ENCODE data around the gene SHF.

SHF gene

DNA sequence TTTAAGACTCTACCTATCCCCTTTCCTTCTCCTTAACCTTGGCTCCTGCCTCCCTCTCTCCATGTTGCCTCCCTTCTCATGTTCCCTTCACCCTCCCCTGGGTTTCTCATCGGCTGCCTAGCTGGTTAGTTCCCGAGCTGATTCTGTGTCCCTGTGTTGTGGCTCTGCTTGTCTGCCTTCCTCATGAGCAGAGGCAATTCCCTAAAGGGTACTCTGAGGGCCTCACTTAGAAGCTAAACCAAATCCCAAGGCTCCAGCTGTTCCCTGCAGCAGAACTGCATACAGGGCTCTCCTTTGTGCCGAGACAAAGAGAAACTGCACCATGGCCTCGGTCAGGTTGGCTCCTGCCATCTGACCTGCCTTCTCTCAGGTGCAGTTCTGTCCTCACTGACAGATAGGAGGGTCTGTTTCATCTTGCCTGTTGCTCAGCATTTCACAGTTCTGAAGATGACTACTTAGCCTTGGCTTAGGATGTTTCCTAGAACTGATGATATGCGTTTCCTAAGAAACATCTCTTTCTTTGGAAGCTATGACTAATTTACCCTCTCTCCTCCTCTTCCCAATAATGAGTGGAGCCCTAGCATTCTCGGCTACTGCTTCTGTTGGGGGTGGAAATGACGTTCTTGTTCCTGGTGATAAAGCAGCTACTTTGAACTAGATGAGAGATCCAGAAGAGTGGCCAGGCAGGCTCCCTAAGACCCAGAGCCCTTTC, 30.9 kb downstream of the SHF start:
- Histone ChIP-seq H3K27ac (ENCODE audit: low read depth, low read length) (no peak overlapping the region), H3K9ac (ENCODE audit: low read depth, low read length) (no peak overlapping the region), H3K36me3 (ENCODE audit: control insufficient read depth, insufficient read depth, low read length) (no peaks in the 10 kb centered on the region), H3K4me3 (ENCODE audit: low read depth, low read length) (no peak overlapping the region), H3K4me1 (ENCODE audit: control insufficient read depth, insufficient read depth, low read length) (peaks cover 6% of the 10 kb centered on the region; the same call in 1 of the 2 replicates), H3K9me3 (ENCODE audit: control insufficient read depth, insufficient read depth, low read length) (no peaks in the 10 kb centered on the region), H3K27me3 (ENCODE audit: control insufficient read depth, insufficient read depth, low read length) (no peaks in the 10 kb centered on the region)

DNA sequence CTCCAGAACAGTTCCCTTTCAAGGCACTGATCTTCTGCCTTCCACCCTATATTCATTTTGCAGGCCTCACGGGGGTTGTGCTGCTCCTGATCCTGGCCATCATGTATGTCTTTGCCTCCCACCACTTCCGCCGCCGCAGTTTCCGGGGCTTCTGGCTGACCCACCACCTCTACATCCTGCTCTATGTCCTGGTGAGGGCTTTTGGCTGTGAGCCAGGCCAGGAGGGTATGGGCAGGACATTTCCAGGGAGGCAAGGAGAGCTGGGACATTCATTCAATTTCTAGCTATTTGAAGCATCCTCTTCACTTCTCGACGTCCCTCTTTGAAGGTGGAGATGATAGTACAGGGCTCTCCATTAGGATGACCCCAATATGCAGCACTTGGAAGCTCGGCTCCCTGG, 32.0 kb downstream of the SHF start:
- no peaks in the 10 kb centered on the region for H3K36me3 ChIP-seq (ENCODE audit: control insufficient read depth, insufficient read depth, low read length)
- peaks cover 6% of the 10 kb centered on the region; the same call in 1 of the 2 replicates for H3K4me1 ChIP-seq (ENCODE audit: control insufficient read depth, insufficient read depth, low read length)
- no peak overlapping the region for H3K9ac ChIP-seq (ENCODE audit: low read depth, low read length)
- no peaks in the 10 kb centered on the region for H3K27me3 ChIP-seq (ENCODE audit: control insufficient read depth, insufficient read depth, low read length)
- no peak overlapping the region for H3K27ac ChIP-seq (ENCODE audit: low read depth, low read length)
- H3K9me3 ChIP-seq (ENCODE audit: control insufficient read depth, insufficient read depth, low read length): no peaks in the 10 kb centered on the region
- no peak overlapping the region for H3K4me3 ChIP-seq (ENCODE audit: low read depth, low read length)

DNA sequence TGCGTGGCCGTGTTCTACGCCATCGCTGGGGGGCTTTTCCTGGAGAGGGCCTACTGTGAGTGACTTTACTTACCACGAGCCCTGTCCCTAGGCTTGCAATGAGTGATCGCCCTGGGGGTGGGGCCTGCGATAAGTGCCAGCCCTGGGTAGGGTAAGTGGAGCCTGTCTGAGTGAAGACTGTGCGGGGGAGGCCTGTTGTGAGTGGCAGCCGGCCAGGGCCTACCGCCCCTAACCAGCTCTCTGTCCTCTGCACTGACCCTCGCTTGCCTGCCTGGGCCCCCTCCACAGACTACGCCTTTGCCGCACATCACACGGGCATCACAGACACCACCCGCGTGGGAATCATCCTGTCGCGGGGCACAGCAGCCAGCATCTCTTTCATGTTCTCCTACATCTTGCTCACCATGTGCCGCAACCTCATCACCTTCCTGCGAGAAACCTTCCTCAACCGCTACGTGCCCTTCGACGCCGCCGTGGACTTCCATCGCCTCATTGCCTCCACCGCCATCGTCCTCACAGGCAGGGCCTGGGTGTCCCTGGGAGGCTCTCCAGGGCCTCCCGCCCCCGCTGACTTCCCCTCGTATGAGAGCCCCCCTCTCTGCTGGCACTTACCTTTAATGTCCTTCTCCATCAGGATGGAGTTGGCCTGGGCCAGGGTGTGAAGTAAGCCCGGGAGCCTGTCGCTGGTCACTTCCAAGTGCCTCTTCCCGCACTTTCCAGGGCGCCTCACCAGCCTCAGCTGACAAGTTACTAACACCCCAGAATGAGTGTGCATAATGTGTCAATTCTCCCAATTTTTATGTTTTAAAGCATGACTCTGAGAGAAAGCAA, 35.6 kb downstream of the SHF start:
- no peaks in the 10 kb centered on the region for H3K4me1 ChIP-seq (ENCODE audit: control insufficient read depth, insufficient read depth, low read length)

DNA sequence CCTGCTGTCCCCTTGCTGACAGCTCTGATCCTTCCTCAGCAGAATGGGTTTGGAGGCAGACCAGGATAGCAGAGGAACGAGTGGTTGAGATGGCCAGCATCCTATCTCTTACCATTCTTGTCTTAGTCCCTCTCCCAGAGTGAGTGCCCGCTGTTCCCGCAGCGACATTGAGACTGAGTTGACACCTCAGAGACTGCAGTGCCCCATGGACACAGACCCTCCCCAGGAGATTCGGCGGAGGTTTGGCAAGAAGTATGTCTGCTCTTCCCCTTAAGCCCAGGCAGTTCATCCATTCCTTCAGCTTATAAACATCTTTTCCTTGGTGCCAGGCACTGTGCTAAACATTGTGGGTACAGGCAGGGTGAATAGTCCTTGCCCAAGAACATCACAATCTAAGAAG, 36.8 kb downstream of the SHF start:
- H3K4me3 ChIP-seq (ENCODE audit: low read depth, low read length): no peak overlapping the region
- no peaks in the 10 kb centered on the region for H3K9me3 ChIP-seq (ENCODE audit: control insufficient read depth, insufficient read depth, low read length)
- no peaks in the 10 kb centered on the region for H3K4me1 ChIP-seq (ENCODE audit: control insufficient read depth, insufficient read depth, low read length)
- no peaks in the 10 kb centered on the region for H3K27me3 ChIP-seq (ENCODE audit: control insufficient read depth, insufficient read depth, low read length)
- no peak overlapping the region for H3K27ac ChIP-seq (ENCODE audit: low read depth, low read length)
- H3K9ac ChIP-seq (ENCODE audit: low read depth, low read length): no peak overlapping the region
- H3K36me3 ChIP-seq (ENCODE audit: control insufficient read depth, insufficient read depth, low read length): no peaks in the 10 kb centered on the region

More for the DNA sequence above, 35.6 kb downstream of the SHF start:
- Histone ChIP-seq H3K9ac (ENCODE audit: low read depth, low read length) (no peak overlapping the region), H3K4me3 (ENCODE audit: low read depth, low read length) (no peak overlapping the region), H3K27me3 (ENCODE audit: control insufficient read depth, insufficient read depth, low read length) (no peaks in the 10 kb centered on the region), H3K9me3 (ENCODE audit: control insufficient read depth, insufficient read depth, low read length) (no peaks in the 10 kb centered on the region), H3K36me3 (ENCODE audit: control insufficient read depth, insufficient read depth, low read length) (no peaks in the 10 kb centered on the region), H3K27ac (ENCODE audit: low read depth, low read length) (no peak overlapping the region)

DNA sequence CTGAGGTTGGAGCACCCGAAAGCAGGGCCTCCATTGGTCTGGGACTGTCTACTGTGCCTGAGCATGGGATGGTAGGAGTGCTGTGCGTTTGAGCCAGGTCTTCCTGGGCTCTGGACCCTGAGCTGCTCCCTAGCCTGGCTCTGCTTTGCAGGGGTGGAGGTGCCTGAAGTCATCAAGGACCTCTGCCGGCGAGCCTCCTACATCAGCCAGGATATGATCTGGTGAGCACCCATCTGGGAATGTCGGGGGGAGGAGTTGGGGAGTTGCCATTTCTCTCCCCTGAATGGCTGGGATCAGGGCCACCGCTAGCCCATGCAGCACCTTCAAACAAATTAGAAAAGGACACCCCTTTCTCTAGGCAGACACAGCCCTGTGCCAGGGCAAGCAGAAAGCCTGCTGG, 37.3 kb downstream of the SHF start:
- Histone ChIP-seq H3K27ac (ENCODE audit: low read depth, low read length) (no peak overlapping the region), H3K4me1 (ENCODE audit: control insufficient read depth, insufficient read depth, low read length) (no peaks in the 10 kb centered on the region), H3K9ac (ENCODE audit: low read depth, low read length) (no peak overlapping the region), H3K9me3 (ENCODE audit: control insufficient read depth, insufficient read depth, low read length) (no peaks in the 10 kb centered on the region), H3K27me3 (ENCODE audit: control insufficient read depth, insufficient read depth, low read length) (no peaks in the 10 kb centered on the region), H3K36me3 (ENCODE audit: control insufficient read depth, insufficient read depth, low read length) (no peaks in the 10 kb centered on the region), H3K4me3 (ENCODE audit: low read depth, low read length) (no peak overlapping the region)

DNA sequence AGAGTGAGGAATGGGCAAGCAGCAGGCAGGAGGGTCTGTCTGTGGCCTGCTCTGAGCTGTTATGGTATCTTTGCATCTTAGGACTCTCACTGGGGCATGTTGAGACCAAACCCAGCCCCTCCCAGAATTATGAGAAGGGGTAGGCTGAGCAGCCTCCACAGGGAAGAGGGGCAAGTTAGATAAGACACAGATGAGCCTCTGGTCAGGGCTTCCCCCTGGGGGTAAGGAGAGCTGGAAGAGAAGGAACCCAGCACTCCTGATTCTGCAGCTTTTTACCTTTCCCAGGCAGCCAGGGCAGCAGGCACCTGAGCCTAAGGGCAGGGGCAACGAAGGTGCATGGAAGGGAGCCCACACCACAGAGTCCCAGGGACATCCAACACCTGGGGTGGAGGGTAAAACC, 38.7 kb downstream of the SHF start:
- H3K9ac ChIP-seq (ENCODE audit: low read depth, low read length): no peak overlapping the region
- H3K9me3 ChIP-seq (ENCODE audit: control insufficient read depth, insufficient read depth, low read length): no peaks in the 10 kb centered on the region
- H3K27ac ChIP-seq (ENCODE audit: low read depth, low read length): no peak overlapping the region
- H3K4me1 ChIP-seq (ENCODE audit: control insufficient read depth, insufficient read depth, low read length): no peaks in the 10 kb centered on the region
- no peaks in the 10 kb centered on the region for H3K36me3 ChIP-seq (ENCODE audit: control insufficient read depth, insufficient read depth, low read length)
- H3K27me3 ChIP-seq (ENCODE audit: control insufficient read depth, insufficient read depth, low read length): no peaks in the 10 kb centered on the region
- H3K4me3 ChIP-seq (ENCODE audit: low read depth, low read length): no peak overlapping the region

DNA sequence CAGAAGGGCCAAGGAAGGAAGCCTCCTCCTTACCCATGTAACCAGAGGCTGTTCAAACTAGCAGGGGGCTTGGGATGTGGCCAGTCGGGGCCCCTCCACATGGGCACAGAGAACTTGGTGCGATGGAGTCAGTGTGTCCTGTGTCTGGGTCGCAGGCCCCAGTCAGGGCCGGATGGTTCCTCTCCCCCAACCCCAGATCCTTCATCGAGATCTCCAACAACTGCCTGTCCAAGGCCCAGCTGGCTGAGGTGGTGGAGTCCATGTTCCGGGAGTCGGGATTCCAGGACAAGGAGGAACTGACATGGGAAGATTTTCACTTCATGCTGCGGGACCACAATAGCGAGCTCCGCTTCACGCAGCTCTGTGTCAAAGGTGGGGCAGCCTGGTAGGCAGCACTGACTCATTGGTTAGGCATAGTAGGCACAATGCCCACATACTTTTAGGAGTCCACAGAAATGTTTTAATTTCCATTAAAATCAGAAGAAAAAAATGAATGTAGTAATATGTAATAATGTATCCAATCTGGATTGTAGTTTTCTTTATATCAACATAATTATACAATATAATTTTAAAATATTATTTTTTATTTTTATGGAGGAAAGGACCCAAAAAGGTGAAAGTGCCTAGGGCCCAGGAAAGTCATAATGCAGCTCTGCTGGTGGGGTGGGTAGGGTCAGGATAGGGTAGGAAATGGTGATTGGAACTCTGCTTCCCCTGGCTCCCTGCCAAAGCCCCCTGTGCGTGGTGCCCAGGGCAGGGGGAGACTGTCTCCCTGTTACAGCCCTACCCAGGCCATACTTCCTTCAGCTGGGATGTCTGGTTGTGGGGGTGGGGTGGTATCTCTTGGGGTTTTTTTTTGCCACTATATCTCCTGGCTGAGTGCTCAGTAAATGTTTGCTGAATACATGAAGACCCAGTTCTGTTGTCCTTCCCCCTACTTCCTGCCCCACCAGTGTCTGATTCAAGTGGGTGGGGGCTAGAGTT, 39.4 kb downstream of the SHF start:
- Histone ChIP-seq H3K9me3 (ENCODE audit: control insufficient read depth, insufficient read depth, low read length) (no peaks in the 10 kb centered on the region), H3K4me1 (ENCODE audit: control insufficient read depth, insufficient read depth, low read length) (no peaks in the 10 kb centered on the region), H3K36me3 (ENCODE audit: control insufficient read depth, insufficient read depth, low read length) (no peaks in the 10 kb centered on the region), H3K9ac (ENCODE audit: low read depth, low read length) (no peak overlapping the region), H3K27me3 (ENCODE audit: control insufficient read depth, insufficient read depth, low read length) (no peaks in the 10 kb centered on the region; the same call in 1 of the 2 replicates), H3K27ac (ENCODE audit: low read depth, low read length) (no peak overlapping the region), H3K4me3 (ENCODE audit: low read depth, low read length) (no peak overlapping the region)

DNA sequence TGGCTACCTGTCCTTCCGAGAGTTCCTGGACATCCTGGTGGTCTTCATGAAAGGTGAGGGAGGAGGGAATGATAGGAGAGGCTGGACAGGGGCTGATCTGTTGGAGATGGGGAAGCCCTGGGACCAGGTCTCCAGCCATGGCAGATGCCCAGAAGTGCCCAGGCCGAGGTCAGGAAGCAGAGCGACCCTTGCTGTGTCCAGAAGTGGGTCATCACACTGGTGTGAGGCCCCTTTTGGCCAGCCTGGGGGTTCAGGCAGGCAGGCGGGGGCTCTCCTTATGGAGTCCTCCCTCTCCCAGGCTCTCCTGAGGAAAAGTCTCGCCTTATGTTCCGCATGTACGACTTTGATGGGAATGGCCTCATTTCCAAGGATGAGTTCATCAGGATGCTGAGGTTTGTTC, 40.2 kb downstream of the SHF start:
- Histone ChIP-seq H3K4me1 (ENCODE audit: control insufficient read depth, insufficient read depth, low read length) (no peaks in the 10 kb centered on the region), H3K36me3 (ENCODE audit: control insufficient read depth, insufficient read depth, low read length) (no peaks in the 10 kb centered on the region), H3K4me3 (ENCODE audit: low read depth, low read length) (no peak overlapping the region), H3K27me3 (ENCODE audit: control insufficient read depth, insufficient read depth, low read length) (no peaks in the 10 kb centered on the region; the same call in 1 of the 2 replicates), H3K9ac (ENCODE audit: low read depth, low read length) (no peak overlapping the region), H3K9me3 (ENCODE audit: control insufficient read depth, insufficient read depth, low read length) (no peaks in the 10 kb centered on the region), H3K27ac (ENCODE audit: low read depth, low read length) (no peak overlapping the region)

DNA sequence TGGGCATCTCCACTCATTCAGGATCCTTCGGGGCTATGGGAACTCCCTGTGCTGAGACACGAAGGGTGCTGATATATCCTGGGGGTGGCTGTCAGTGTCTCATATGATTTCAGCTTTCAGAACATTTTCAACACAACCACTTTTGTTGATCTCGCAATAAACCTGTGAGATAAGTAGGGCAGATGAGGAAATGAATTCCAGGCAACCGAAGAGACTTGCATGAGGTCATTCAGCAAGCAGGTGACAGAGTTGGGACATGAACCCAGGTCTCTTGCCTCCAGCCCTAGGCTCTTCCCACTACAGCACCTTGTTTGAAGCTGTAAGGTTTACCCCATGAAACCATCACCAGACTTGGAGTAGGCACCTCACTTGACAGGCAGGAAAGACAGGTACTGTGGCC, 41.4 kb downstream of the SHF start:
- Histone ChIP-seq H3K27me3 (ENCODE audit: control insufficient read depth, insufficient read depth, low read length) (no peaks in the 10 kb centered on the region; the same call in 1 of the 2 replicates), H3K4me3 (ENCODE audit: low read depth, low read length) (no peak overlapping the region), H3K9me3 (ENCODE audit: control insufficient read depth, insufficient read depth, low read length) (no peaks in the 10 kb centered on the region), H3K27ac (ENCODE audit: low read depth, low read length) (no peak overlapping the region), H3K36me3 (ENCODE audit: control insufficient read depth, insufficient read depth, low read length) (no peaks in the 10 kb centered on the region), H3K4me1 (ENCODE audit: control insufficient read depth, insufficient read depth, low read length) (no peaks in the 10 kb centered on the region), H3K9ac (ENCODE audit: low read depth, low read length) (no peak overlapping the region)

DNA sequence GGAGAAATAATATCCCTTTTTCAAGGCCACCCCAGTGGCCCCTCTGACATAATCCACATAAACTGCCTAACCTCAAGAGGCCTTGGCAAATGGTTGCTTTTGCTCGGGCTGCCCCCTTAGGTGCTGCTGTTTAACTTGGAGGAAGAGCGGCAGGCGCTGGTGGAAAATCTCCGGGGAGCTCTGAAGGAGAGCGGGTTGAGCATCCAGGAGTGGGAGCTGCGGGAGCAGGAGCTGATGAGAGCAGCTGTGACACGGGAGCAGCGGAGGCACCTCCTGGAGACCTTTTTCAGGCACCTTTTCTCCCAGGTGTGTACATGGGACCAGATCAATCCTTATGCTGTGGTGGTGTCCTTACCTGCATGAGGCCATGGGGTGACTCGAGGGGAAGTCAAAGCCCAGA, 43.0 kb downstream of the SHF start:
- no peaks in the 10 kb centered on the region for H3K4me1 ChIP-seq (ENCODE audit: control insufficient read depth, insufficient read depth, low read length)
- no peaks in the 10 kb centered on the region for H3K9me3 ChIP-seq (ENCODE audit: control insufficient read depth, insufficient read depth, low read length)
- H3K36me3 ChIP-seq (ENCODE audit: control insufficient read depth, insufficient read depth, low read length): no peaks in the 10 kb centered on the region
- H3K27ac ChIP-seq (ENCODE audit: low read depth, low read length): no peak overlapping the region
- no peaks in the 10 kb centered on the region; the same call in 1 of the 2 replicates for H3K27me3 ChIP-seq (ENCODE audit: control insufficient read depth, insufficient read depth, low read length)
- H3K4me3 ChIP-seq (ENCODE audit: low read depth, low read length): no peak overlapping the region
- H3K9ac ChIP-seq (ENCODE audit: low read depth, low read length): no peak overlapping the region

Data from HUES48 (cell line).